Inflammatory macrophage (primary cell): ENCODE data around the gene CATSPER3.
"Not testable (repeated sequence)": the region's sequence is repeated elsewhere in the genome, so short reads cannot be mapped to it uniquely, and the experiment has no call there.

Experiments used
- DNase-seq, 2 donors: peaks; one replicate each; pipeline ENCODE4 v3.0.0-alpha.2; 2020 to 2022

CATSPER3 gene

DNA sequence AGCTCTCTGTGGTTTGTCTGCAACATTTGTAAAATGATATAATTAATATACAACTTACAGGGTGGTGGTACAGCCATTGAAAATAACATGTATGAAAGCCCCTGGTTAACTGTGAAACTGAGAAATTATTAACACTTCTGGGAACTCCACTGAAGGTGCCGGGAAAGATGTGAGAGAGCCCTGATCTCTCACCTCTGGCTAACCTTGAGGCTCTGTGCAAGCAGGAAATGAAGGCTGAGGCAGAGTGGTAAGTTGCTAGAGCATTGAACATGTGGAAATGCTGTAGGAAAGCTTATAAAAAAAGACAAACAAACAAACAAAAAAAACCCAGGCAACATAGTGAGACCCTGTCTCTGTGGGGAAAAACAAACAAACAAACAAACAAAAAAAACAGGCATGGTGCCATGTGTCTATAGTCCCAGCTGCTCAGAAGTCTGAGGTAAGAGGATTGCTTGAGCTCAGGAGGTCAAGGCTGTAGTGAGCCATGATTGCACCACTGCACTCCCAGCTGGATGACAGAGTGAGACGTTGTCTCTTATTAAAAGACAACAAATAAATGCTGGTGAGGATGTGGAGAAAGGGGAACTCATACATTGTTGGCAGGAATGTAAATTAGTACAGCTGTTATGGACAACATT lies 7.5 kb downstream of the CATSPER3 start:
- DNase-seq = no peak

DNA sequence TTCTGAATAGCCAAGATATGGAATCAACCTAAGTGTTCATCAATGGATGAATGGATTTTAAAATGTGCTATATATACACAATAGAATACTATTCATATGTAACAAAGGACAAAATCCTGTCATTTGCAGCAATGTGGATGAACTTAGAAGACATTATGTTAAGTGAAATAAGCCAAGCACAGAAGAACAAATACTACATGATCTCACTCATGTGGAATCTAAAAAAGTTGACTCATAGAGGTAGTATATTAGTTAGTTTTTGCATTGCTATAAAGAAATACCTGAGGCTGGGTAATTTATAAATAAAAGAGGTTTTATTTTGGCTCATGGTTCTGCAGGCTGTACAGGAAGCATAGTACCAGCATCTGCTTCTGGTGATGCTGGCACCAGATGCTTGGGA lies 8.1 kb downstream of the CATSPER3 start:
- no peak for DNase-seq

DNA sequence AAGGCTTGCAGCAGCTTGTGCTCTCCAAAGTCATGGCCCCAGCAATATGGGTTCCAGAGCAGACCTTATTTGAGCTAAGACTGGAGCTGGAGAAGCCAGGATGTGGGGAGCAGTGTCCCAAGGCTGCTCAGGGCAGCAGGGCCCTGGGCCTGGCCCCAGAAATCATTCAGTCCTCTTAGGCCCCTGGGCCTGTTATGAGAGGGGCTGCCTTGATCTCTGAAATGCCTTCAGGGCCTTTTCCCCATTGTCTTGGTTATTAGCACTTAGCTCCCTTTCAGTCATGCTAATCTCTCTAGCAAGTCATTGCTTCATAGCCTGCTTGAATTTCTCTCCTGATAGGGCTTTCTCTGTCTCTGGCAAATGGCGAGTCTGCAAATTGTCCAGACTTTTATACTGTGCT lies 9.1 kb downstream of the CATSPER3 start:
- no peak for DNase-seq

DNA sequence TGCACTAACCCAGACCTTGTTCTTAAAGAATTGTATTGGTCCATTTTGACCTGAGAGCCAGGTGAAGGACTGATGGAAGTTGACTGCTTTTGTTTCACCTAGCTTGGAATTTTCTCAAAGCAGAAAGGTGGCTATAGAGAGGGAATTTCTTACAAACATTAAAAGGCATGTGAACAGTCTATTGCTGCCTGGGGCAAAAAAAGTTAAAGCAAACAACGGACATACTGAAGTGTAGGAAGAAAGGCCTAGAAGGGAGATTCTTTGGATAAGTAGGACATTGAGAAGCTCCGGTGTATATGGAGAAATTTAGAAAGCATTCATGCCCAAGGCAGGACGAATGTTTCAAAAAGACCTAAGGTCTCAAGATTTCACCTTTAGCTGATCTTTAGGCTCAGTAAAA lies 11.7 kb downstream of the CATSPER3 start:
- DNase-seq = no peak

DNA sequence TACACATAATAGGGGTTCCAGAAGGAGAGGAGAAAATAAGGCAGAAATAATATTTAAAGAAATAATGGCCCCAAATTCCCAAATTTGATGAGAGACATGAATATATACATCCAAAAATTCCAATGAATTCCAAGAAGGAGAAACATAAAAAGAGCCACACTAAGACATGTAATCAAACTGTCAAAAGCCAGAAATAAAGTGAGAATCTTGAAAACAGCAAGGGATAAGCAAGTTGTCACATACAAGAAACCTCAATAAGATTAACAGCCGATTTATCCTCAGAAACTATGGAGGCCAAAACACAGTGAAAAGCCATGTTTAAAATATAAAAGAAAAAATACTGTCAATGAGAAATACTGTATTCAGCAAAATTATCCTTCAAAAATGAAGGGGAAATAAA lies 14.5 kb downstream of the CATSPER3 start:
- DNase-seq = no peak

DNA sequence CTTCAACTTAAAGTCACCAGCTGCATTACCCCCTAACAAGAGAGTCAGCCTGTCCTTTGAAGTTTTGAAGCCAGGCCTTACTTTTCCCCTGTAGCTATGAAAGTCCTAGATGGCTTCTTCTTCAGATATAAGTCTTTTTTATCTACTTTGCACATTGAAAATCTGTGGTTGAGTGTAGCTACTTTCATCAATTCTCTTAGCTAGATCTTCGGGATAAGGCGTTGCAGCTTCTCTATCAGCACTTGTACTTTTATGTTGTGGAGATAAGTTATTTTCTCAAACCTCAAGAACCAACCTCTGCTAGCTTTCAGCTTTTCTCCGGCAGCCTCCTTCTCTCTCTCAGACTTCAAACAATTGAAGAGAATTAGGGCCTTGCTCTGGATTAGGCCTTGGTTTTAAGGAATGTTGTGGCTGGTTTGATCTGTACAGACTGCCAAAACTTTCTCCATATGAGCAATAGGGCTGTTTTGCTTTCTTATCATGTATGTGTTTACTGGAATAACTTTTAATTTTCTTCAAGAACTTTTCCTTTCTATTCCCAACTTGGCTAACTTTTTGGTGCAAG lies 21.6 kb downstream of the CATSPER3 start:
- no peak for DNase-seq

DNA sequence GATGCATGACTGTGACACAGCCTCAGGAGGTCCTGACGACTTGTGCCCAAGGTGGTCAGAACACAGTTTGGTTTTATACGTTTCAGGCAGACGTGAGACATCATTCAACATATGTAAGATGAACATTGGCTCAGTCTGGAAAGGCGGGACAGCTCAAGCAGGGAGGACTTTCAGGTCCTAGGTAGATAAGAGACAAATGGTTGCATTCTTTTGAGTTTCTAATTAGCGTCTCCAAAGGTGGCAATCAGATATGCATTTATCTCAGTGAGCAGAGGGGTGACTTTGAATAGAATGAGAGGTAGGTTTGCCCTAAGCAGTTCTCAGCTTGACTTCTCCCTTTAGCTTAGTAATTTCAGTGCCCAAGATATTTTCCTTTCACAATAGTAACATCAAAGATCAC lies 22.5 kb downstream of the CATSPER3 start:
- DNase-seq = not testable (repeated sequence)

DNA sequence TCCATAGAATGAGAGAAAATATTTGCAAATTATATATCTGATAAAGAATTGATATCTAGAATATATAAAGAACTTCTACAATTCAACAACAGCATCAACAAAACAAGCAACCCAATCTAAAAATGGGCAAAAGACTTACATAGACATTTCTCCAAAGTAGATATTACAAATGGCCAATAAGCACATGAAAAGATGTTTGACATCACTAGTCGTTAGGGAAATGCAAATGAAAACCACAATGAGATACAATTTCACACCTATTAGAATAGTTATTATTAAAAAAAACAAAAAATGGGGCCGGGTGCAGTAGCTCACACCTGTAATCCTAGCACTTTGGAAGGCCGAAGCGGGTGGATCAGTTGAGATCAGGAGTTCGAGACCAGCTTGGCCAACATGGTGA lies 24.4 kb downstream of the CATSPER3 start:
- DNase-seq = no peak

DNA sequence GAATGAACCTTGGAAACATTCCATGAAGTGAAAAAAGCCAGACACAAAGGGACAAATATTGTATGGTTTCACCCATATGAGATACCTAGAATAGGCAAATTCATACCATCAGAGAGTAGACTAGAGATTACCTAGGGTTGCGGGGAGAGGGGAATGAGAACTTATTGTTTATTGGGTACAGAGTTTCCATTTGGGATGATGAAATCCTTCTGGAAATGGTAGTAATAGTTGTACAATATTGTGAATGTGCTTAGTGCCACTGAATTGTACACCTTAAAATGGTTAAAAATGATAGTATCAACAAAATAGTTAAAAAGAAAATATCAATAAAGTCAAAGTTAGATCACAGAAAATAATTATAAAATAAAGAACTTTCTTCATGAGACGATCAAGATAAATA lies 25.5 kb downstream of the CATSPER3 start:
- no peak for DNase-seq

DNA sequence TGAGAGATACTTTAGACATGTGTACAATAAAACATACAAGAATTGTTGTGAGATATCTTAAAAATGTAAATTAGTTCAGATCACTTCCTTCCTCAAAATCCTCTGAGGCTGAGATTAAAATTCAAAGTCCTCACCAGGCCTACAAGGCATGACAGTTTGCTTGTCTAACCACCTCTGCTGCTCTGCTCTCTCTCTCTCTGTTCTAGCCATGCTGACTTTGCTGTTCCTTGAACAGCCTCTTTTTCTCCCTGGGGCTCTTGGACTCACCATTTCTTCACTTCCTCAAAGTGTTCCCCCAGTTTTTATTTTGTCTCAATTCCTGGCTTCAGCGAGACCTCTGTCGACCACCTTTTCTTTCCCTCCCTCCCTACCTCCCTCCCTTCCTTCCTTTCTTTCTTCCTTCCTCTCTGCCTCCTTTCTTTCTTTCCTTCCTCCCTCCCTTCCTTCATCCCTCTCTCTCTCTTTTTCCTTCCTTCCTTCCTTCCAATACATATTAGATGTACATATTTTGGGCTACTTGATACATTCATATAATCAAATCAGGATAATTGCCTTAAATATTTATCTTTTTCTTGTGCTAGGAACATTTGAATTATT lies 27.0 kb downstream of the CATSPER3 start:
- DNase-seq = peak; percentile 8 to 19

DNA sequence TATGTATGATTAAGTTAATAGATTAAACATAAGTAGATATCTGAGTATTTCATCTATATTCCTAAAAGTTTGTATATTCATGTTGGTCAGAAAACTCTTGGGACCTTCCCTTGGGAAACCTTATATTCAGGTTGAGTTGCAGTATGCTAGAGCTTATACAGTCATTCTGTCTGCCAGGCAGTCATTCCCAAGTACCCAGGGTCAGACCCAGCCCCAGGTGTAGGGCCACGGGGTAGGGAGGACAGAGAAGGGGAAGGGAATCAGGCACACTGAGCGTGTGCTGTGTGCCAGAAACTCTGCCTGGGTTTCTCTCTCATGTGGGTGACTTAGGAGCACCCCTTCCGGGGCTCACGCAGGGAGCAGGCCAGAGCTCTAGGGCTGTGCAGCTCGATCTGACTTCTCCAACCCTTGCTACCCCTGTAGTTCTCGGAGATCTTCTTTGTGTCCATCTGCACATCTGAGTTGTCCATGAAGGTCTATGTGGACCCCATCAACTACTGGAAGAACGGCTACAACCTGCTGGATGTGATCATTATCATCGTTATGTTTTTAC lies 28.2 kb downstream of the CATSPER3 start:
- no peak for DNase-seq

DNA sequence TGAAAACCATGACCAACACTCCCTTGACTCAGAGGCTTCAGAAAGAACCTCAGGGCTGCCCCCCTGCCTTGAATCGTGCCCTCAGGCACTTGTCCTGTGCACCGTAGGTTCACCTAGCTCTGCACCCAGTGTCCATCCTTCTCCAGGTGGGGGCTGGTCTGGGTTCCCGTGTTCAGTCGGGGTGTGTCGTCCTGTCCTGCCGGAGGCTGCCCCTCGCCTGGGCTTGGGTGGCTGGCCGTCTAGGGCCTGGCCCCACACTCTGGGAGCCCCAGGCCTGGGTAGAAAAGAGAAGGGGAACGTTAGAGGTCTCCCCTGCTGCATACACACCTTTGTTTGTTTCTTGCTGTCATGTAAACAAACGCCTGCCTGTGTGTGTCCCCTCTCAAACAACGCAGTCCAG lies 29.3 kb downstream of the CATSPER3 start:
- no peak for DNase-seq

DNA sequence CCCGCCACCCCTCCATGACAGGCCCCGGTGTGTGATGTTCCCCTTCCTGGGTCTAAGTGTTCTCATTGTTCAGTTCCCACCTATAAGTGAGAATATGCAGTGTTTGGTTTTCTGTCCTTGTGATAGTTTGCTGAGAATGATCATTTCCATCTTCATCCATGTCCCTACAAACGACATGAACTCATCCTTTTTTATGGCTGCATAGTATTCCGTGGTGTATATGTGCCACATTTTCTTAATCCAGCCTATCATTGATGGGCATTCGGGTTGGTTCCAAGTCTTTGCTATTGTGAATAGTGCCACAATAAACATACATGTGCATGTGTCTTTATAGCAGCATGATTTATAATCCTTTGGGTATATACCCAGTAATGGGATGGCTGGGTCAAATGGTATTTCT lies 30.4 kb downstream of the CATSPER3 start:
- not testable (repeated sequence) for DNase-seq

DNA sequence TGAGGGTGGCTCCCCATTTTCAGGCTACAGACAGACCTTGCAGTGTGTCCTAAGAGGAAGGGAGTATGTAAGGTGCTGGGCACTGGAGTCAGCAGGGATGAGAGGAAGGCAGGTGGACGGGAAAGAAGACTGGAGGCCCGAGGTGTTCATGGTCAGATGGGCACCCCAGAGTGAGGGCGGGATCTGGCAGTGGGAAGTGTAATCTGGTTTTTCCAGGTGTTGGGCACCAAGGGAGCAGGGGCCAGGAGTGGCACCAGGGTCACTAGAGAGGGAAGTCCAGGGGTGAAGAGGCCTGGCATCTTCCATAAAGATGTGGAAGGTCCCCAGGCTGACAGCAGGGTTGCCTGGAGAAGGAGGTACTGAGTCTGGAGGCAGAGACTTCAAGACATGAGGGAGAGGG lies 36.7 kb downstream of the CATSPER3 start:
- no peak for DNase-seq

DNA sequence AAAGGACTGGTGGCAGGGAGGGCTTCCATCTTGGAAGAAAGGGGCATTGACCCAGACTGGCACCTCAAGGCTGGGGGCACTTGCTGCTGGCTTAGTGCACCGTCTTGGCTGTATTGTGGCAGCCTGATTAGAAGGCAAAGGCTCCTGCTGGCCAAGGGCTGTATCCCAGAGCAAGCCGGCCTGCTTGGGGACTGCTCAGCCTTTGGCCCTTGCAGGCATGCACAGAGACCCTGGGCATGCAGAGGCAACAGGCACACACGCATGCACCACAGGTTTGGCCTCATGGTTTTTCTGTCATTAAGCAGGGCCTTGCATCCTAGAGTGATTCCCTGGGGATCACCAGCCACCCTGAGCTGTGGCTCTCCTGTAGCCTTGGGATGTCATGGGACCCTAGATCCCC lies 37.4 kb downstream of the CATSPER3 start:
- no peak for DNase-seq

DNA sequence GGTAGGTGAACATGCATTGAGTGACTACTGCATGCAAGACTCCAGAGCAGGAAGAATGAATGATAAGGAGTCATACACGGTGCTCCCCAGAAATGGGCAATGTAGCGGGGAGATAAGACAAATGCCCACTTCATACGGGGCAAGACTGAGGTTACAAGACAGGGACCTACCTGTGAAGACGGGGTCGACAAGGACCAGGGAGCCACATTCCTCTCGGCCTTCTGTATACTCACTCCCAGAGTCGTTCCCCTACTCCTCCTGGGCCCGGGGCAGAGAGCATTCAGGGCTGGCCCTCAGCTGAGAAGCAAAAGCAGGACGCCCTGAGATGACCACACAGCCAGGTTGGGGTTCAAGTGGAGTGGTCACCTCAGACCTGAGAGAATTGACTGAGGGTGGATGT lies 39.6 kb downstream of the CATSPER3 start:
- DNase-seq = no peak

DNA sequence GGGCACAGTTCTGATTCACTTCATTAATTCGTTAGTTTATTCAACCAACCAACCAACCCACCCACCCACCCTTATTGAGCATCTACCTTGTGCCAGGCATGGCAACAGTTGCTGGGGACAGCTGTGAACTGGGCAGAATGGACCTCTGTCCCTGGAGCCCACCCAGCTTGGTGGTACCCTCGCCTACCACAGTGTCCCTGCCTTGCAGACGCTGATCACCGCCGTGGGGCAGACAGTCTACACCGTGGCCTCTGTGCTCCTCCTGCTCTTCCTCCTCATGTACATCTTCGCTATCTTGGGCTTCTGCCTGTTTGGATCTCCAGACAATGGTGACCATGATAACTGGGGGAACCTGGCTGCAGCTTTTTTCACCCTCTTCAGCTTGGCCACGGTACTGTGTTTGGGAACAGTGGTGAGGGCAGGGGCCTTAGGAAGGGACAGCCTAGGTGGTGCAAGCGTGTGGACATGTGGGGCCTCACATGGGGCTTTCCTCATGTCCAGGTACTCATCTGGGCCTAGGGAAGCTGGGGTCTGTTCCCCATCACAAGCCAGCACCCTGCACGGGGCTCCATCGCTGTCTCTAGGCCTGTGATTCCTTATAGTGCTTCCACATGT lies 40.1 kb downstream of the CATSPER3 start:
- DNase-seq = no peak

DNA sequence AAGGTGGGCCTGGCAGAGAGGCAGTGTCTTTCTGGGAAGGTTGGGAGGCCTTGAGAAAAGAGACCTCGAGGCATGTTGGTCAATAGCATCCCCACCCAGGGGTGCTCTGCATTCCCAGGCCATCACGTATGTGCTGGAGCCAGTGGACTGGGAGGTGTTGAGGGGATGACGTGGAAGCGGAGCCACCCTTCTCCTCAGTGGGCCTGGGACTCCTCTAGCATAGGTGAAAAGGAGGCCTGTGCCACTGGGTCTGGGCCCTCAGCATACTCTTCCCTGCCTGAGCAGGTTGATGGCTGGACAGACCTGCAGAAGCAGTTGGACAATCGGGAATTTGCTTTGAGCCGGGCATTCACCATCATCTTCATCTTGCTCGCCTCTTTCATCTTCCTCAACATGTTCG lies 40.8 kb downstream of the CATSPER3 start:
- DNase-seq = no peak

DNA sequence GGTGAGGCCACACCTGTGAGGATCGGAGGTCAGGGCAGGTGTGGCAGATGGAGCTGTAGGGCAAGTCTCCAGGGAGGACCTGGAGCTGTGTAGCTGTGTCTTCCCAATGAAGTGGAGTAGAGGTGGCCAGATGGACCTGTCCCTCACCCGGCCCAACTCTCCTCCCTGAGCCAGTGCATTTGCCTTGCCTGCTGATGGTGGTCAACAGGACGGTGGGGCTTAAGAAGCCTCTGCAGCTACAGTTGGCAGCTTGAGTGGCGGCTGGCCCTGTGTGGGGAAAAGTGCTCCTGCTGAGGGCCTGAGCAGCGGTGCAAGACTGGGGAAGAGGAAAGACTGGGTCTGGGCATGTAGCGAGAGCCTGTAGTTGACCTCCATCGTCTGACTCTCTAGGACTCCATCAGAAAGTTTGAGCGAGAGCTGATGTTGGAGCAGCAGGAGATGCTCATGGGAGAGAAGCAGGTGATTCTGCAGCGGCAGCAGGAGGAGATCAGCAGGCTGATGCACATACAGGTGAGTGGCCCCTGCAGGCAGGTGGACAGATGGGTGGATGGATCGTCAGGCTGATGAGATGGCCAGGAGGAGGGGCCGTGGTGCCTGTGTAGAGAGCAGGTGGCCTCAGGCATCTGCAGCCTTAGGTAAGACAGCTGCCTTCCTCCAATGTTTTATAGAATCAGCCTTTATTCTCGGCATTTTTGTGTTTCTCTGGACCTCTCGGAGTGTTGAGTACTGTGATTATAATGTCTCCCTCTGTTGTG lies 41.5 kb downstream of the CATSPER3 start:
- no peak for DNase-seq

DNA sequence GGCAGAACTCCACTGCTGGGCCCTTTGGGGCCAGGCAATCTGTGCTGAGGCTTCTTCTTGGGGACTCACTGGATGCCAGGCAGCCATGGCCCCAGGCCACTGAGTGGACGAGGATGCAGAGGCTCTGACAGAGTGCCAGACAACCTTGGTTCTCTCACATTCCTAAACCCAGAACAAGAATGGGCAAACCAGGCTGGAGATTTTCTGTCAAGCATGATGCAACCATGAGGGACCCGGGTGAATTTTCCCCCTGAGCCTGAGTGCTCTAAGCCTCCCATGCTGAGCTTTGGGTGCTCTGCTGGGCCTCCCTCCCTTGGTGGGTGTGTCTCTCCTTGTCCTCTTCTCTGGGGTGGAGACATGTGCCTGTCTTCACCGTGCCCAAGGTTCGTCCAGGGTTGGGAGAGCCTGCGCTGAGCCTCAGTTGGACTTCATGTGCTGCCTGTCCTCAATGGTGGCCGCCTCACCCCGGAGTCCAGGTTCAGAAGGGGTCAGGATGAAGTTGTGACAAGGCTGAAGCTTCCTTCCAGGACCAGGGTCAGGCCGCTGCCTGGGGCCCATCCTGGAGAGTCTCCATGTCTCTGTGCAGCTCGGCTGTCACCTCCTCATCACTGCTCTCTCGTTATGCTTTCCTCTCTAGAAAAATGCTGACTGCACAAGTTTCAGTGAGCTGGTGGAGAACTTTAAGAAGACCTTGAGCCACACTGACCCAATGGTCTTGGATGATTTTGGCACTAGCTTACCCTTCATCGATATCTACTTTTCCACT lies 42.2 kb downstream of the CATSPER3 start:
- no peak for DNase-seq

DNA sequence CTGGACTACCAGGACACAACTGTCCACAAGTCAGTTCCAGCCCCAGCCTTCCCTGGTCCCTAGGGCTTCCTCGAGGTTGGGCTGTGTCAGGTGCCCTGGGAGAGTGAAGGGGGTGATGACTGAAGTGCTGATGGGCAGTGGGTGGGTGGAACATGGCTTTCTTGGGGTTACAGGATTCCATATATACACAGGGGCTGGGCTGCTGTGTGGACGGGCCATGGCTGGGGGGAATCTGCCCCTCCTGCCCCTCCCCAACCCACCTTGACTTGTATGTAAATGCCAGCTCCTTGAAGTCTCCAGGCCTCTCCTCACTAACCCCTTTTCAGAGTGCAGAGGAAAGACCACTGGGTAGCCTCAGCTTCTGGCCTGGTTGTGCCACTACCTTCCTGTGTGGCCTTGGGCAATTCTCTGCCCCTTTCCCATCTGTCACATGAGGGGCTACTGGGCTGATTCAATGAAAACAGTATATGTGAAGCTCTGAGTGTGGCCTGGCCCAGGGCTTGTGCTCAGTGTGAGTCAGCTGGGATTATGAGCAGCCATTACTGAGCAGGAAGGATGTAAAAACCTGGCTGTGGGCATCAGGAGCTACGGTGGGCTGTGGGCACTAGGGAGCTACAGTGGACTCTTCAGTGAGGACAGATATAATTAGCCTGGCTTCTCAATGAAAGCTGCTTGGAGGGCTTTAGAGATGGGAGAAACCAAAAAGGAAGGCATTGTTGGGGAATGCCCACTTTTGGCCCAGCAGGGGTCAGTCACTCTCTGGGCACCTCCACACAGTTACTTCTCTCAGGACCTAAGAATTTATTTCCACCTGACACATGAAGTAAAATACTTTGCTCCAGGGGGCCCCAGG lies 43.0 kb downstream of the CATSPER3 start:
- no peak for DNase-seq
